HAP-1 (cell line): ENCODE measurements around the gene CTNNA1.

Source experiments
- DNase-seq, 2 experiments: peaks; one replicate each; pipeline ENCODE4 v3.0.0-alpha.2; 2016 to 2020; ENCODE audit warnings: low spot score in 2 of 2
- H3K27me3 ChIP-seq: fragments of 250-450 bp; sonication (Bioruptor Pico); 2 replicates; pipeline ENCODE4 v1.5.1; 2020; ENCODE audit warnings: low read depth, mild to moderate bottlenecking, moderate library complexity
- H3K36me3 ChIP-seq: fragments of 250-450 bp; sonication (Bioruptor Pico); replicated peaks from 2 replicates; pipeline ENCODE4 v1.5.1; 2020; ENCODE audit warnings: mild to moderate bottlenecking
- H3K4me1 ChIP-seq: fragments of 250-450 bp; sonication (Bioruptor Pico); 2 replicates; pipeline ENCODE4 v1.5.1; 2020; ENCODE audit warnings: mild to moderate bottlenecking
- H3K4me3 ChIP-seq: fragments of 250-450 bp; sonication (Bioruptor Pico); 2 replicates; pipeline ENCODE4 v1.5.1; 2020; ENCODE audit warnings: mild to moderate bottlenecking, moderate library complexity
- H3K9me3 ChIP-seq: fragments of 250-450 bp; sonication (Bioruptor Pico); 2 replicates; pipeline ENCODE4 v1.5.1; 2020; ENCODE audit warnings: mild to moderate bottlenecking, moderate library complexity
- in situ Hi-C: fragments of 300-500 bp; cut with MboI; formaldehyde crosslinking; loops from 3 replicates; pipeline ENCODE4 v1.14.3; 2020; ENCODE audit warnings: low sequenced_read_pairs, inconsistent platforms, mixed read lengths

CTNNA1 gene

DNA sequence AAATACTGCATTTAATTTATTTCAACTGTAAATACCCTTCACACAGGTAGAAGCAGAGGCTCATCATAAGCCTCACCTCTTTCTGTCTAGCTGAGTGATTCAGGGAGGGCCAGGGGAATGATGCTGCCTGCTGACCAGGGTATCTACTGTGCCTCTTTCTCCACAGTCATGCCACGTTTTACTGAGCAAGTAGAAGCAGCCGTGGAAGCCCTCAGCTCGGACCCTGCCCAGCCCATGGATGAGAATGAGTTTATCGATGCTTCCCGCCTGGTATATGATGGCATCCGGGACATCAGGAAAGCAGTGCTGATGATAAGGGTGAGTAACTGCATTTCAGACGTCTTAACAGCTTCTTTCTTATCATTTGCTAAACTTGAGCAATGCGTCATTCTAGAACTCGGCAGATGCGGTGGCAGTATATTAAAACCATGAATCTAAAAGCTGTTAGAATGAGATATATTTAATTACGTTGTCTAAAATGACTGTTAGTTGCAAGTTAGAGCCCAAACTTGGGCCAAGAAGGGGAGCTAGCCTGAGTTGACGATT, 171.9 kb downstream of the CTNNA1 start:
- Histone ChIP-seq H3K27me3 (no peaks in the 10 kb centered on the region), H3K36me3 (peaks cover 43% of the 10 kb centered on the region), H3K4me1 (no peaks in the 10 kb centered on the region), H3K9me3 (no peaks in the 10 kb centered on the region), H3K4me3 (no peak overlapping the region)
- DNase-seq: no peak
- in situ Hi-C loops: no loop called here

DNA sequence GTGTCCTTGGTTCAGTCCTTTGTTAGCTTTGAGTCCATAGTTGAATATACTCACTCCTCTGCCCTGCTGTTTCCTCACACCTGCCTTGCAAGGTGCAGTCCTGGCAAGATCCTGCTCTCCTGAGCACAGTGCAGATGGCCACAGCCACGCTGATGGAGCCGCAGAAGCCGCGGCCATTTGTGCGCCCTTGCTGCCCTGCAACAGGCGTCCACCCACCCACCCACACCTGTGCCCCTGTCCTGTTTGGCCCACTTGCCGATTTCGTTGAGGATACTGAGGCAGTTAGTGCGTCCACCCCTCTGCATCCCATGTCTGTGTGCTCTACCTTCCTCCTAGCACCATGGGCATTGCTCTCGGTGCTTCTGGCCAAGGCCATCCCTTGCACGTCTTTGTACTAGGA, 173.0 kb downstream of the CTNNA1 start:
- DNase-seq: no peak
- Histone ChIP-seq H3K4me1 (no peaks in the 10 kb centered on the region), H3K4me3 (no peak overlapping the region), H3K36me3 (peaks cover 52% of the 10 kb centered on the region), H3K9me3 (no peaks in the 10 kb centered on the region), H3K27me3 (no peaks in the 10 kb centered on the region)
- in situ Hi-C loops: no loop called here

DNA sequence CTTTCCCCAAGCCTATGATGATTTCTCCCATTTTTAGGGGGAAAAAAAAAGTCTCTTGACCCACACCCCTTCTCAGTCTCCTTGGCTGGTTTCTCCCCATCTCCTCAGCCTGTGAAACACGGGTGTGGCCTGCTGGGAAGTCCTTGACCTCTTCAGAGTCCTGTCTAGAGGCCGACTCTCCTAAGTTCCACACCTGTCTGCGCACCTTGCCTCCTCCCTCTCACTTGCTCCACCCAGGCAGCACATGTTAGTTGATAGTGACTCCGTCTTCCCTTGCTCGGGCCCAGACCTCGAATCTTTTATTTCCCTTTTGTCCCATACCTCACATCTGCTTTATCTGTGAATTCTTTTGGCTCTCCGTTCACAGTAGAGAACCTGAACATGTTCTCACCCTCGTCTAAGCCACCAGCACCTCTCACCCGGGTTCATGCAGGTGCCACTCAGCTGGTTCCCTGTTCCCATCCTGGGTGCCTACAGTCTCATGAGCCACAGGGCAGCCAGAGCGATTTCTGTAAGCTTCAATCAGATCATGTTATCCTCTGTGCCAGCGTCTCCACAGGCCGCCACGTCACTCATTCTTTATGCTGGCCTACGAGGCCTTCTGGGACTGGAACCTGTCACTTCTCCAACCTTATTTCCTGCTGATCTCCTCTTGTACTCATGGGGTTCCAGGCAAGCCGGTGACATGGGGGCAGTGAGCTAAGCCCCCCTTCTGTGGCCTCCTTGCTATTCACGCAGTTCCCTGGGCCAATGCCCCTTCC, 173.6 kb downstream of the CTNNA1 start:
- no peak for DNase-seq
- Histone ChIP-seq H3K27me3 (no peaks in the 10 kb centered on the region), H3K9me3 (no peaks in the 10 kb centered on the region), H3K4me3 (no peak overlapping the region), H3K36me3 (peaks cover 58% of the 10 kb centered on the region), H3K4me1 (no peaks in the 10 kb centered on the region)
- in situ Hi-C loops: no loop called here

DNA sequence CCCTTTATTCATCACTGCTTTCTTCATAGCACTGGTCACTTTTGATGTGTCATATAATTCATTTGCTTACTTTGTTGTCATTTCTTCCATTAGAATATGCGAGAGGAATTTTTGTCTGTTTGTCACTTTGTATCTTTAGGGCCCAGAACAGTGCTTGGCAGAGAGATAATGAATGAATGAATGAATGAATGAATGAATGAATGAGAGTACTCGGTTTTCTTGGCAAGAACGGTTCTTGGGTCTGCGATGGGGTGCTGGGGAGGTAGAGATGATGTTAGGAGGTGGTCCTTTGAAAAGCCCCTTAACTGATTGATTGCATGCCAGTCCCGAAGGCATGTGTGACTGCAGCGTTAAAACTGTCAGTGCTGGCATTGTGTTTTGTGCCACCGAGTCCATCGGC, 174.3 kb downstream of the CTNNA1 start:
- peaks cover 65% of the 10 kb centered on the region for H3K36me3 ChIP-seq

DNA sequence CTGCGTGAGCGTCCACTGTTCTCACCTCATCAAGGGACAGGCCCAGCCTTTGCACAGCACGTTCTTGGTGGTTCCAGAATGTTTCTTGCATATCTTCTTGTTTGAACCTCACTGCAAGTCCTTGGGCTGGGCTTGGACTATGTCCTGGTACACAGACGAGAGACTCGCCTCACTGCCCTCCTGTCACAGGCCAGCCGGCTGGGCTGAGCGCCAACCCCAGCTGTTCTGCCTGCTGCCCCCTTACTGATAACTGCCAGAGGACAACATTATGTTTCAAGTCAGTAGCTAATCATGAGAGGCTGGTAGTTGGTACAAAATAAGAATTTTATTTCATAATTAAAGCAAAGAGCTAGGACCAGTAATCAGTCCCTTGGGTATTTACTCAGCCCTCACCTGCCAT, 174.8 kb downstream of the CTNNA1 start:
- H3K4me3 ChIP-seq: no peak overlapping the region
- in situ Hi-C loops: no loop called here
- no peaks in the 10 kb centered on the region for H3K9me3 ChIP-seq
- H3K36me3 ChIP-seq: peaks cover 69% of the 10 kb centered on the region
- H3K27me3 ChIP-seq: no peaks in the 10 kb centered on the region
- H3K4me1 ChIP-seq: no peaks in the 10 kb centered on the region
- DNase-seq: no peak

More for the DNA sequence above, 174.3 kb downstream of the CTNNA1 start:
- H3K4me3 ChIP-seq: no peak overlapping the region
- no peak for DNase-seq
- H3K27me3 ChIP-seq: no peaks in the 10 kb centered on the region
- in situ Hi-C loops: no loop called here
- no peaks in the 10 kb centered on the region for H3K9me3 ChIP-seq
- H3K4me1 ChIP-seq: no peaks in the 10 kb centered on the region

DNA sequence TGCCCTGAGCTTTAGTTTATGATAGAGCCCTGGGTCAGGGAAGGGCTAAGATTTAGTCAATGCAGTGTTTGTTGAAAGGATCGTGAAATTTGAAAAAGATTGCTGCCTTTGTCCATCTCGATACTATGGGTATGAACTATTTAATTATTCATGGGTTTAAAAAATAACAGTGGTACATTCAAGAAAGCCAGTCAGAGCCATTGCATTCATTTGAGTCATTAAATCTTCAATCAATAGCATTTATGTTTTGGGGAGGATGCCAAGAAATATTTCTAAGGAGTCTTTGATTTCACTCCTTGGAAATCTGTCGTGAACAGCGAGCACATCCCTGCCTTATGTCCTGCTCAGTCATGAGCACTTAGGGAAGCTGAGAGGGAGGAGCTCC, 176.3 kb downstream of the CTNNA1 start:
- H3K36me3 ChIP-seq: peaks cover 75% of the 10 kb centered on the region
- DNase-seq: no peak
- H3K9me3 ChIP-seq: no peaks in the 10 kb centered on the region

DNA sequence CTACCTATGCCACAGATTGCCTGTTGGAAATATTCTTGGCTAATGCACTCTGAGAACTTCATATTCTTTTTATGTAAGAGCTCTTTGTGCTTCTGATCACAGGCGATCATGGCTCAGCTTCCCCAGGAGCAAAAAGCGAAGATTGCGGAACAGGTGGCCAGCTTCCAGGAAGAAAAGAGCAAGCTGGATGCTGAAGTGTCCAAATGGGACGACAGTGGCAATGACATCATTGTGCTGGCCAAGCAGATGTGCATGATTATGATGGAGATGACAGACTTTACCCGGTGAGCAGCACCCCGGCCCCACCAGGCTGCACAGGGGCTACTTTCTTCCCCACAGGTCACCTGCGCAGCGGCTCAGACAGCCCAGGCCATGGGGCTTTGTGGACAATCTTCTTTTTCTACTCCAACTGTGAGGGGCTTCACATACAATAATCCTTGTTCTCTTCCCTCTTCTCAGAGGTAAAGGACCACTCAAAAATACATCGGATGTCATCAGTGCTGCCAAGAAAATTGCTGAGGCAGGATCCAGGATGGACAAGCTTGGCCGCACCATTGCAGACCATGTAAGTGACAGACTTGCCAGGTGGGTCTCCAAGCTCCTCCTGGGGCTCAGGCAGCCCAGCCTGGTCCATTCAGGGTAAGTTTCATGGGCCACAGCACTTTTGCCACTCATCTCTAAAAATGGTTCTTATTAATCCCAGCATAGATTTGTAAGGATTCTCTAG, 177.3 kb downstream of the CTNNA1 start:
- Histone ChIP-seq H3K4me1 (no peaks in the 10 kb centered on the region), H3K27me3 (no peaks in the 10 kb centered on the region), H3K36me3 (peaks cover 67% of the 10 kb centered on the region), H3K9me3 (no peaks in the 10 kb centered on the region), H3K4me3 (no peak overlapping the region)
- in situ Hi-C loops: no loop called here
- no peak for DNase-seq

More for the DNA sequence above, 176.3 kb downstream of the CTNNA1 start:
- Histone ChIP-seq H3K4me3 (no peak overlapping the region), H3K4me1 (no peaks in the 10 kb centered on the region), H3K27me3 (no peaks in the 10 kb centered on the region)
- in situ Hi-C loops: no loop called here

DNA sequence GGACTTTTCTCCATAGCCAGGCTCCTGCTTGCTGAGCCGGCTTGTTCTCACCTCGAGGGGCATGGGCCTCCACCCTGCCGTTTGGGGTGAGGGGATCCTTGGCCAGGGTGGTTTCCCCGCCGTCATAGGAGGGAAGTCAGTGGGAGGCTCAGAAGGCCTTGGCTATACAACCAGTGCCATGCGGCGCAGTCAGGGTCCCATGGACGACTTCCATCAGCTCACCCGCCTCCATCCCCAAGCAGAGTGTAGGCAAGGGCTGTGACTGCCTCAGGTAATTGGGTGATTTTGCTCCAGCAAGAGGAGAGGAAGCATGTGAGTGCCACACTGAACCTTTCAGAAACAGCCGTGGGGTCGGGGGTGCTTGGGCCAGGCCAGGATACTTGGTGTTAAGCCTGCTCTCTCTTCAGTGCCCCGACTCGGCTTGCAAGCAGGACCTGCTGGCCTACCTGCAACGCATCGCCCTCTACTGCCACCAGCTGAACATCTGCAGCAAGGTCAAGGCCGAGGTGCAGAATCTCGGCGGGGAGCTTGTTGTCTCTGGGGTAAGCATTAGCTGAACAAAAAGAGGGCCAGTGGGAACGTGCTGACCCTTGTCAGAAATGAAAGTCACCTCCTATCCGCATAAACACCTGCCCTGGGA, 179.1 kb downstream of the CTNNA1 start:
- H3K27me3 ChIP-seq: no peaks in the 10 kb centered on the region
- no peaks in the 10 kb centered on the region for H3K4me1 ChIP-seq
- no peaks in the 10 kb centered on the region for H3K9me3 ChIP-seq
- no peak for DNase-seq
- peaks cover 65% of the 10 kb centered on the region for H3K36me3 ChIP-seq
- H3K4me3 ChIP-seq: no peak overlapping the region
- in situ Hi-C loops: no loop called here

DNA sequence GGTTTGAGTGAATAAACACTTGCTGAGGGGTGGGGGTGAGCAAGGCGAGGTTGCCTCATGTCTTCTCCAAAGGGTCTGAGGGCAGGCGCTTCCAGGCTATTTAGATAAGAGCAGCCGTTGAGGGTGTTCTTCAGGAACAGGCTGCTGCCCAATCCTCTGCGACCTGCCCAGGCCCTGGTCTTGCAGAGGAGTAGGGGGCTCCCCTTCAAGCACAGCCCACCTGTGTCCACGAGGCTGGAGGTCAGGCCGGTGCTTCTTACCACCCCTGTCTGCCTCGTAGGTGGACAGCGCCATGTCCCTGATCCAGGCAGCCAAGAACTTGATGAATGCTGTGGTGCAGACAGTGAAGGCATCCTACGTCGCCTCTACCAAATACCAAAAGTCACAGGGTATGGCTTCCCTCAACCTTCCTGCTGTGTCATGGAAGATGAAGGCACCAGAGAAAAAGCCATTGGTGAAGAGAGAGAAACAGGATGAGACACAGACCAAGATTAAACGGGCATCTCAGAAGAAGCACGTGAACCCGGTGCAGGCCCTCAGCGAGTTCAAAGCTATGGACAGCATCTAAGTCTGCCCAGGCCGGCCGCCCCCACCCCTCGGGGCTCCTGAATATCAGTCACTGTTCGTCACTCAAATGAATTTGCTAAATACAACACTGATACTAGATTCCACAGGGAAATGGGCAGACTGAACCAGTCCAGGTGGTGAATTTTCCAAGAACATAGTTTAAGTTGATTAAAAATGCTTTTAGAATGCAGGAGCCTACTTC, 180.5 kb downstream of the CTNNA1 start:
- Histone ChIP-seq H3K4me3 (no peak overlapping the region), H3K36me3 (peaks cover 55% of the 10 kb centered on the region), H3K4me1 (peaks cover 4% of the 10 kb centered on the region; the same call in 1 of the 2 replicates), H3K27me3 (no peaks in the 10 kb centered on the region), H3K9me3 (no peaks in the 10 kb centered on the region)
- no peak for DNase-seq
- in situ Hi-C loops: no loop called here

DNA sequence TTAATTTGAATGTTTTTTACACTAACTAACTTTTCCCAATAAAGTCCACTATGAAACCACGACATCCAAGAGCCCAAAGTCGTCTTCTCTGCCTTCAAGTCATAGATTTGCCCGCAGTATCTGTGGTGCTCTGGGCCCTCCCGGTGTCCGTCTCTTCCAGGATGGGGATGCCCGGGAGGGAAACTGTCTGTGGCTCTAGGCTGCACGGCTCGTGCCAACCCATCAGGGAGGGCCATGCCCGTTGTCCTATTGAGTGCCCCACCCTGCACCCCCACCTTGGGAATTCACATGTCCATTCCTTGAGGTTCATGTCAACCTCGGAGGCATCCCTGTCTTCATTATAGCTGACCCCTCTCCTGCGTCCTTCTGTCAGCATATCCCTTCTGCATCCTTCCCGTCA, 181.7 kb downstream of the CTNNA1 start:
- H3K4me1 ChIP-seq: peaks cover 4% of the 10 kb centered on the region; the same call in 1 of the 2 replicates
- in situ Hi-C loops: no loop called here
- H3K9me3 ChIP-seq: no peaks in the 10 kb centered on the region
- no peak overlapping the region for H3K4me3 ChIP-seq
- H3K27me3 ChIP-seq: no peaks in the 10 kb centered on the region
- H3K36me3 ChIP-seq: peaks cover 45% of the 10 kb centered on the region
- no peak for DNase-seq

DNA sequence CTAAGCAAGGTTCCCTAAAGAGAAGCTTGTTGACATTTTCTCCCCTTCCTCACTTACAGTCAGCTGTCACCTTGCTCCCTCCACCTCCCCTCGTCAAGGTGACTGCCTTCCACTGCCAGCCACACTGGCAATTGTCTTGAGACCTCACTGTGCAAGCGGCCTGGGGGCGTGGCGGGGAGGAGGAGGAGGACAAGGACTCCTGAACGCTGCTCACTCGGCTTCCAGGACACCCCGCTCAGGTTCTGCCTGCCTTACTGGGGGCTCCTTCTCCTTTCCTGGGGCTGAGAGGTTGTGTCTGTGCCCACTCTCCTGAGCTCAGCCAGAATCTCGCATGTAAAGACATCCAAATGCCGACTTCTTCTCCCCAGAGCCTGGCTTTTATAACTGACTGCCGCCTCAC, 182.2 kb downstream of the CTNNA1 start:
- in situ Hi-C loops: no loop called here
- H3K27me3 ChIP-seq: no peaks in the 10 kb centered on the region
- peaks cover 4% of the 10 kb centered on the region; the same call in 1 of the 2 replicates for H3K4me1 ChIP-seq
- H3K4me3 ChIP-seq: no peak overlapping the region
- peaks cover 40% of the 10 kb centered on the region for H3K36me3 ChIP-seq
- no peak for DNase-seq
- no peaks in the 10 kb centered on the region for H3K9me3 ChIP-seq

DNA sequence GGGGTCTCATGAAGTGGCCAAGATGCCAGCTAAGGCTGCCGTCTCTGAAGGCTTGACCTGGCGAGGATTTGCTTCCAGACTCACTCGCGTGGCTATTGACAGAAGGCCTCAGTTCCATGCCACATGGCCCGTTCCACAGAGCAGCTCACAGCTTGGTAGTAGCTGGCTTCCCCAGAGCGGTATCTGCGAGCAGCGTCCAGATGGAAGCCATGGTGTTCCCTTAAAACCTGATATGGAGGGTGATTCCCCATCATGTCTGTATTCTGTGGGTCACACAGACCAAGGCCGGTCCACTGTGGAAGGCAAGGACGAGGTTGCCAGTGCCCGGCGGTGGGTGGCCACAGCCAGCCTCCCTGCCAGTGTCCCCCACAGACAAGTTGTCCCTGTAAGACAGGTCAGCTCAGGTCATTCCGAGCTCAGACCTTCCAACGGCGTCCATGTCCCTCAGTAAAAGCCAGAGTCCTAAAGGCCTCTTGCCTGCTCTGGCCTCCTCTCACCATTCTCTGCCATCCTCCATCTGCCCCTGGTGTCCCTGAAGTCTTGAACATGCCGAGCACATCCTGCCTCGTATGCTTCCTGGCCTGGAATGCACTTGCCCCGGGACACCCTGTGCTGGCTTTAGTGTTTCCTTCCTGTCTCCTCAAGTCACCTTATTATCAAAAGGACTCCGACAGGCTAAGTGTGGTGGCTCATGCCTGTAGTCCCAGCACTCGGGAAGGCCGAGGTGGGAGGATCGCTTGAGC, 183.2 kb downstream of the CTNNA1 start:
- Histone ChIP-seq H3K4me1 (peaks cover 4% of the 10 kb centered on the region; the same call in 1 of the 2 replicates), H3K4me3 (no peak overlapping the region), H3K9me3 (no peaks in the 10 kb centered on the region), H3K27me3 (no peaks in the 10 kb centered on the region), H3K36me3 (peaks cover 31% of the 10 kb centered on the region)
- in situ Hi-C loops: no loop called here
- no peak for DNase-seq

DNA sequence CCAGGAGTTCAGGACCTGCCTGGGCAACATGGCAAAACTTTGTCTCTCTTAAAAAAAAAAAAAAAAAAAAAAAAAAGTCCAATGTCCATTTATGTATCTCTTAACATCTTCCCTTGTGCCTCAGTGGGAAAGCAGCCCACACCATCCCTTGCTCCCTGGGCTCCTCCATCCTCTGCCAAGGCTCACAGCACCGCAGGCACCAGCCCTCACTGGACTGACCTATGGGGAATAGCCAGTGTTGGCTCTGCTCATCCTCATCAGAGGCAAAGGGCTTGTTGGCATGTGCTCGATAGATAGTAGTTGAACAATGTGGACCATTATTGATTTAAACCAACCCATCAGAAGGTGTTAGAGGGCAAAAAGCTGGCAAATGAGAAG, 183.7 kb downstream of the CTNNA1 start:
- no peak for DNase-seq
- peaks cover 4% of the 10 kb centered on the region; the same call in 1 of the 2 replicates for H3K4me1 ChIP-seq
- in situ Hi-C loops: no loop called here
- no peaks in the 10 kb centered on the region for H3K27me3 ChIP-seq
- no peak overlapping the region for H3K4me3 ChIP-seq
- H3K9me3 ChIP-seq: no peaks in the 10 kb centered on the region
- H3K36me3 ChIP-seq: peaks cover 25% of the 10 kb centered on the region
